ENCODE results near the gene SYT7.

The SYT7 gene

DNA sequence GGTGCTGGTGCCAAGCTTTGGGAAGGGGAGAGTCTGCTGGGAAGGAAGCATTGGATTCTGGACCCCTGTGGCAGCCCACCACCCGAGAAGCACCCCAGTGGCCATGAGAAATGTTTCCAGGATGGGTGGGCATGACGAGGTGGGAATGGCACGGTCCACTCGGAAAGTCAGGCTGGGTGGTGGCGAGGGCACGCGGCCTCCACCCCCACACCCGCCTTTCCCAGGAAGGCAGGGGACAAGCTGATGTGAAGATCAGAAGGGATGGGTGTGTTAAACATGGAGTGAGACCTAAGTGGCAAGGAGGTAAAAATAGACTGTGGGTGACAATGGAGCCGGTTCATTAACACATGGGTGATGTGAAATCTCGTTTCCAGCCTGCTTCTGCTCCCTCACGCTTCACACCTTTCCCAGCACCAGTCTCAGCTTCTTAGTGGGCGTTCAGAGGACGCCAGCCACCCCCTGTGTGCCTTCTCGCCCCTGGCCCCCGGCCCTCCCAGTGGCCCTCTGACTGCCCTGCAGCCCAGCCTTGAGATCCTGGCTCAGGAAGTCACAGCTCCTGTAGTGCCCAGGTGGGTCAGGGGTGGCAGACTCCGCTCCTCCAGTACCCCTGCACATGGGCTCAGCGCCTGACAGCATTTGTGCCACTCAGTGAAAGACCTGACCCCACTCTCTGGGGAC lies 44.7 kb downstream of the SYT7 start:
- peaks cover 21% of the 10 kb centered on the region for H3K4me1 ChIP-seq (ENCODE audit: control insufficient read depth, insufficient read depth, low read length, poor library complexity, severe bottlenecking)
- no peak overlapping the region for H3K27ac ChIP-seq (ENCODE audit: low read depth, low read length, severe bottlenecking)
- H3K36me3 ChIP-seq (ENCODE audit: control insufficient read depth, insufficient read depth, low read length) = no peaks in the 10 kb centered on the region
- WGBS, 2 experiments (ENCODE audit: insufficient coverage in 2 of 2) = 84 to 85% methylated on average over 15 of the region's 17 CpGs
- H3K9me3 ChIP-seq (ENCODE audit: control insufficient read depth, low read length) = no peaks in the 10 kb centered on the region
- H3K4me3 ChIP-seq (ENCODE audit: extremely low read depth, insufficient read depth, low read length, poor library complexity, severe bottlenecking) = no peak overlapping the region

GRCh38 chr11:61534933-61535839 lies 45.7 kb downstream of the SYT7 start:
- Histone ChIP-seq H3K9me3 (ENCODE audit: control insufficient read depth, low read length) (no peaks in the 10 kb centered on the region), H3K27ac (ENCODE audit: low read depth, low read length, severe bottlenecking) (no peak overlapping the region), H3K4me3 (ENCODE audit: extremely low read depth, insufficient read depth, low read length, poor library complexity, severe bottlenecking) (no peak overlapping the region), H3K4me1 (ENCODE audit: control insufficient read depth, insufficient read depth, low read length, poor library complexity, severe bottlenecking) (peaks cover 12% of the 10 kb centered on the region), H3K36me3 (ENCODE audit: control insufficient read depth, insufficient read depth, low read length) (no peaks in the 10 kb centered on the region)
- 87 to 93% methylated on average over 26 to 32 of the region's 32 CpGs for WGBS, 2 experiments (ENCODE audit: insufficient coverage in 2 of 2)

GRCh38 chr11:61534025-61534932 lies 46.6 kb downstream of the SYT7 start:
- Histone ChIP-seq H3K36me3 (ENCODE audit: control insufficient read depth, insufficient read depth, low read length) (no peaks in the 10 kb centered on the region), H3K4me1 (ENCODE audit: control insufficient read depth, insufficient read depth, low read length, poor library complexity, severe bottlenecking) (peaks cover 3% of the 10 kb centered on the region), H3K4me3 (ENCODE audit: extremely low read depth, insufficient read depth, low read length, poor library complexity, severe bottlenecking) (no peak overlapping the region), H3K9me3 (ENCODE audit: control insufficient read depth, low read length) (no peaks in the 10 kb centered on the region), H3K27ac (ENCODE audit: low read depth, low read length, severe bottlenecking) (no peak overlapping the region)
- 88 to 90% methylated on average over 22 to 24 of the region's 36 CpGs for WGBS, 2 experiments (ENCODE audit: insufficient coverage in 2 of 2)

DNA sequence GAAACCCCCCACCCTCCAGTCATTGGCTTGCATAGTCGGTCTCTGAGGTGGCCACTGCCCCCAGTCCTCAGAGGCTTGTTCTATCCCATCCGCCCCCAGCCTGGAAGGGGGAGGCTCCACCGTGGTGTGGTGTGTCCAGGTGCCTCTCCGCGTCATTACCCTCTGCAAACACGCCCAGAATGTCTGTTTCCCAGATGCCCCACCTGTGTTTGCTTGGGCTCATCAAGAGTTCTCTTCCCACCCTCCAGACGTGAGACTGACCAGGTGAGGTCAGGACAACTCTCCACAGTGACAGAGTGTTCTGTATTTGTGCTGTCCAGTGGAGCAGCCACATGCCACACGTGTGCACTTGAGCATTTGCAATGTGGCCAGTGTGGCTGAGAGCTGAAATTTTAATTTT lies 47.5 kb downstream of the SYT7 start:
- Histone ChIP-seq H3K27ac (ENCODE audit: low read depth, low read length, severe bottlenecking) (no peak overlapping the region), H3K36me3 (ENCODE audit: control insufficient read depth, insufficient read depth, low read length) (no peaks in the 10 kb centered on the region), H3K4me1 (ENCODE audit: control insufficient read depth, insufficient read depth, low read length, poor library complexity, severe bottlenecking) (no peaks in the 10 kb centered on the region), H3K9me3 (ENCODE audit: control insufficient read depth, low read length) (no peaks in the 10 kb centered on the region), H3K4me3 (ENCODE audit: extremely low read depth, insufficient read depth, low read length, poor library complexity, severe bottlenecking) (no peak overlapping the region)
- WGBS, 2 experiments (ENCODE audit: insufficient coverage in 2 of 2) = 91 to 94% methylated on average over 7 of the region's 8 CpGs

GRCh38 chr11:61533039-61533375 lies 47.9 kb downstream of the SYT7 start:
- WGBS, 2 experiments (ENCODE audit: insufficient coverage in 2 of 2) = 95 to 97% methylated on average over 13 to 15 of the region's 16 CpGs
- H3K4me3 ChIP-seq (ENCODE audit: extremely low read depth, insufficient read depth, low read length, poor library complexity, severe bottlenecking) = no peak overlapping the region
- no peaks in the 10 kb centered on the region for H3K36me3 ChIP-seq (ENCODE audit: control insufficient read depth, insufficient read depth, low read length)
- H3K27ac ChIP-seq (ENCODE audit: low read depth, low read length, severe bottlenecking) = no peak overlapping the region
- no peaks in the 10 kb centered on the region for H3K9me3 ChIP-seq (ENCODE audit: control insufficient read depth, low read length)
- H3K4me1 ChIP-seq (ENCODE audit: control insufficient read depth, insufficient read depth, low read length, poor library complexity, severe bottlenecking) = no peaks in the 10 kb centered on the region

GRCh38 chr11:61532134-61533038 lies 48.5 kb downstream of the SYT7 start:
- Histone ChIP-seq H3K27ac (ENCODE audit: low read depth, low read length, severe bottlenecking) (no peak overlapping the region), H3K4me1 (ENCODE audit: control insufficient read depth, insufficient read depth, low read length, poor library complexity, severe bottlenecking) (no peaks in the 10 kb centered on the region), H3K36me3 (ENCODE audit: control insufficient read depth, insufficient read depth, low read length) (no peaks in the 10 kb centered on the region), H3K4me3 (ENCODE audit: extremely low read depth, insufficient read depth, low read length, poor library complexity, severe bottlenecking) (no peak overlapping the region), H3K9me3 (ENCODE audit: control insufficient read depth, low read length) (no peaks in the 10 kb centered on the region)
- 87 to 91% methylated on average over 8 of the region's 10 CpGs for WGBS, 2 experiments (ENCODE audit: insufficient coverage in 2 of 2)

DNA sequence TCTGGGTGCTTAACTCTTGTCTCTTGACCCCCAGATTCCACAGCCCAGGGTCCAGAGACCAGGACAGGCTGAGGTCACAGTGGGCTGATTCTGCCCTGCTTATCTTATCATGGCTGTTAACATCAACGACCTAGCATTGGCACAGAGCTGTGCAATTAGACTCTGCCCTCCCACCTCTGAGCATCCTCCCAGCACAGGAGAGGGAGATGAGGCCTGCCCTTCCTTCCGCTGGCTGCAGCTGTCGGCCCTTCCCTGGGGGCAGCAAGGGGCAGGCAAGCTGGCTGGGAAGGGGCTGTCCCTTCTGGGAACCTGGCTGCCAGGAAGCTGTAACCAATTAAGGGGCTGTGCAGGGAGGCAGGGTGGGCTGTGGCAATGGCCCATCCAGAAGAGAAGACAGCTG lies 49.8 kb downstream of the SYT7 start:
- H3K36me3 ChIP-seq (ENCODE audit: control insufficient read depth, insufficient read depth, low read length) = no peaks in the 10 kb centered on the region
- H3K9me3 ChIP-seq (ENCODE audit: control insufficient read depth, low read length) = no peaks in the 10 kb centered on the region
- H3K27ac ChIP-seq (ENCODE audit: low read depth, low read length, severe bottlenecking) = no peak overlapping the region
- 40% methylated on average over 1 of the region's 3 CpGs; no CpG with 5 or more reads in 1 of the 2 experiments for WGBS, 2 experiments (ENCODE audit: insufficient coverage in 2 of 2)
- H3K4me1 ChIP-seq (ENCODE audit: control insufficient read depth, insufficient read depth, low read length, poor library complexity, severe bottlenecking) = no peaks in the 10 kb centered on the region
- H3K4me3 ChIP-seq (ENCODE audit: extremely low read depth, insufficient read depth, low read length, poor library complexity, severe bottlenecking) = no peak overlapping the region

- Histone ChIP-seq H3K4me3 (ENCODE audit: extremely low read depth, insufficient read depth, low read length, poor library complexity, severe bottlenecking) (no peak overlapping the region), H3K4me1 (ENCODE audit: control insufficient read depth, insufficient read depth, low read length, poor library complexity, severe bottlenecking) (no peaks in the 10 kb centered on the region), H3K9me3 (ENCODE audit: control insufficient read depth, low read length) (no peaks in the 10 kb centered on the region), H3K36me3 (ENCODE audit: control insufficient read depth, insufficient read depth, low read length) (no peaks in the 10 kb centered on the region), H3K27ac (ENCODE audit: low read depth, low read length, severe bottlenecking) (no peak overlapping the region)
- 93 to 95% methylated on average over 21 of the region's 21 CpGs for WGBS, 2 experiments (ENCODE audit: insufficient coverage in 2 of 2)
These were observed 51.2 kb downstream of the SYT7 start for GRCh38 chr11:61529537-61530225.

DNA sequence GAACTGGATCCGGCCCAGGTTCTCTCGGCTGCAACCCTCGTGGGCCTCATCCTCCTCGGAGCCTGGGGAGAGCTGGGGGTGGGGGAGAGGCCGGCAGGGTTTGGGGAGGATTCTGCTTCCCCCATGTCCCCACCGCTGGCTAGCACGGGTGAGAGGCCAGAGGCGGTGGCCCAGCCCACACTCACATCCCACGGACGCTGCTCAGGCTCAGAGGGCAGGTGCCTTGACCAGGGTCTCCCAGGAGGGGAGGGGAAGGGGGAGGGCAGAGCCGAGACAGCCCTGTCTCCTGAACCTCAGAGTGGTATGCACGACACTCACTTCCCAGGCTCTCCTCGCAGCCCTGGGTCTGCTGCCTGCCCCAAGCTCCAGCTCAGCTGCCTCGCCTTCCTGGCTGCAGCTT lies 52.8 kb downstream of the SYT7 start:
- H3K4me3 ChIP-seq (ENCODE audit: extremely low read depth, insufficient read depth, low read length, poor library complexity, severe bottlenecking) = no peak overlapping the region
- H3K9me3 ChIP-seq (ENCODE audit: control insufficient read depth, low read length) = no peaks in the 10 kb centered on the region
- 68 to 86% methylated on average over 4 to 7 of the region's 14 CpGs for WGBS, 2 experiments (ENCODE audit: insufficient coverage in 2 of 2)
- H3K27ac ChIP-seq (ENCODE audit: low read depth, low read length, severe bottlenecking) = no peak overlapping the region
- no peaks in the 10 kb centered on the region for H3K4me1 ChIP-seq (ENCODE audit: control insufficient read depth, insufficient read depth, low read length, poor library complexity, severe bottlenecking)
- H3K36me3 ChIP-seq (ENCODE audit: control insufficient read depth, insufficient read depth, low read length) = no peaks in the 10 kb centered on the region
